ENCODE measurements around the gene COL4A1.

COL4A1 gene

DNA sequence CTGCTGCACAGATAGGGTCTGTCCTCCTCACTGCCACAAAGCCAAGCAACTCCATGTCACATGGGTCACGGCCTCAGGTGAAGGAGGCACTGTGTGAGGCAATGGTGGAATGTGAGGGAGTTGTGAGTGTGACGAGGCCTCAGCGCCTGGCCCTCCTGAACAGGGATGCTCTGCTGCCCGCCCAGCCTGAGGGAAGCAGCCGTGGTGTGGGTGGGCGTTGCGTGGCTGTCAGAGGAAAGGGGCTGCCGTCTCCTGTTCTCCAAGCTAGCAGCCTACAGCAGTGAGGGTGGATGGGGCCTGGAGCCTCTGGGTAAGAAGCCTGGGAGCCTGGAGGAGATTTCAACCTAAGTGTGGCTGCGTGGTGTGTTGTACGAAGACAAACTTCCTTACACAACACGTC, 125.0 kb downstream of the COL4A1 start:
- no peak for DNase-seq

DNA sequence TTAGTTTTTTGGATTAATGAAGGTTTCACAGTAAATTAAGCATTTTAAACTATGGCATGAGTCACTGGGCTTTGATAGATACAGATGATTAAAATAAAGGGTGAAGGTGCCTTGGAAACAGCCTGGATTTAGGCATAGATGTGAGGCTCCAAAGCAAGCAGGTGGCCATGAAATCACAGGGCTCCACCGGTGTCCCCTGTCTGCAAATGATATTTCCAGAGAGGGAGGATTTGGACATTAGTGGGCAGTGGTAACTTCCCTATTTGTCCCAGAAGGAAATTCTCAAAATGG, 127.2 kb downstream of the COL4A1 start:
- DNase-seq, result no peak

- DNase-seq, result no peak
Measured at GRCh38 chr13:110179116-110179856, 127.7 kb downstream of the COL4A1 start.

- DNase-seq, result no peak
Measured at GRCh38 chr13:110177790-110178189, 129.2 kb downstream of the COL4A1 start.

DNA sequence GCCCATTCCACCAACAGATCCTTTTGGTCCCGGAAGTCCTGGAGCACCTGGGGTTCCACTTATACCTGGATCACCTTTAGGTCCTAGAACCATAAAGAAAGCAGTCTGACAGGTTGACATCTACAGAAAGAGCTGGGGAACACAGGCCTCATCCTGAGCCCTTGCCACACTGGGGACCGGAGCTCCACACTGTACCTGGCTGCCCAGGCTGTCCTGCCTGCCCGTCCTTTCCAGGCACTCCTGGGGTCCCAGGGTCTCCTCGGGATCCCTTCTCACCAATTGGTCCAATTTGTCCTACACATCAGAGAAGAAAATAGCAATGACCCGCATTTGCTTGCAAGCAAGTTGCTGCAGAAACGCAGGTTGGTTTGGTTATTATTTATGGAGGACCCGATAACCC, 130.5 kb downstream of the COL4A1 start:
- no peak for DNase-seq

DNA sequence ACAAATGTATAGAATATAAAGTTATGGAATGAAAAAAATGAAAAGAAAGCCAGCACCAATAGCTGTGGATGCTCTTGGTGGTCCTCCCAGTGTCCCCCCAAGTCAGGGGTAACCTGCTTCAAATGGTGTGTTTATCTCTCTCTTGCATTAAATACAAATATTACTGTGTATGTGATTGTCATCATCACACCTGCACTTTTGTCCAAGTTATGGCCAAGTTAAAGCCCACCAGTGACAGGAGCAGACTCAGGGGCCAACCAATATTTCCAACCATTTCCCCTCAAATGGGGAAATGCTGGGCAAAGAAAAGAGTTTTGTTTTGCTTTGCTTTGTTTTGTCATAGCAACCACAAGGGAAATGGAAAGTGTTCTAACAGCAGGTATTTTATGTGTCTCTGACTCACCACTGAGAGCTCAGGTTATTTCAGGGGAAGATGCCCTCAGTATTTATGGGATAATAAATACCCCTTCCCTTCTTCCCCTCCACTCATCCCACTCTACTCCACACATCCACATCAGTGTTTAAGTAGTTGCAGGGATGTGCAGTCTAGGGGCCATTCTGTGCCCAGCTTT, 133.6 kb downstream of the COL4A1 start:
- DNase-seq, result no peak

DNA sequence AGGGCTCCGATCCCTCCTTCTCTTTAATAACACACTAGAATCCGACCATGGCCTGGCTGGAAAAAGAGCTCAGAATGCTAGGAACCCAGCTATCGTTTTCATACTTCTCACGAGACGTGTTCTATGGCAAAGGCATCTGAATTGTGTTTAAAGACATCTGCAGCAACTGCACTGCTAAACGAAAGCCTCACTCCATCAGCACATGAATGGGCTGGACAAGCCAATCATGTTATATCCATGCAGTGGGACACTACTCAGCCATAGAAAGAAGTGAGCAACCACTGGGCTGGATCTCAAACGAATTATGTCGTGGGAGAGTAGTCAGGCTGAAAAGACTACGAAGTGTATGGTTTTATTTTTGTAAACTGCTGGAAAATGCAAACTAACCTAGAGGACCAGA, 136.1 kb downstream of the COL4A1 start:
- DNase-seq, result no peak

- no peak for DNase-seq
Measured at GRCh38 chr13:110170020-110170790, 136.8 kb downstream of the COL4A1 start.

GRCh38 chr13:110168999-110169933, 137.7 kb downstream of the COL4A1 start:
- no peak for DNase-seq

GRCh38 chr13:110166598-110166997, 140.4 kb downstream of the COL4A1 start:
- no peak for DNase-seq

DNA sequence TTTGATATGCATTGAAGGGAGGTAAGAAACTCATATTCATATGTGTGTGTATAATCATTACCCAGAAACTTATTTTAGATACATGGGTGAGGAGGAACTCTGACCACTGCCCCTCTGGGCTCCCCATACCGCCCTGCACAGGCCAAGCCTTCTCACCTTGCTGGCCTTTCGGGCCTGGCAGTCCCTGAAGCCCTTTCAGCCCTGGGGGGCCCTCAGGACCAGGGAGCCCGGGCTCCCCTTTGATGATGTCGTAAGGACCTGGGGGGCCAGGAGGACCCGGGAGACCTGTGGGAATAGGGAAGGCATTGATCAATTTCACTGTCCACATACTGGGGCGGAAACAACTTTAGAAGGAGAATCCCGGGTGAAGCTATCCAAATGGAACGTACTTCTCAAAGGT, 142.3 kb downstream of the COL4A1 start:
- DNase-seq, result no peak

- no peak for DNase-seq
Measured at GRCh38 chr13:110162866-110163658, 143.9 kb downstream of the COL4A1 start.

DNA sequence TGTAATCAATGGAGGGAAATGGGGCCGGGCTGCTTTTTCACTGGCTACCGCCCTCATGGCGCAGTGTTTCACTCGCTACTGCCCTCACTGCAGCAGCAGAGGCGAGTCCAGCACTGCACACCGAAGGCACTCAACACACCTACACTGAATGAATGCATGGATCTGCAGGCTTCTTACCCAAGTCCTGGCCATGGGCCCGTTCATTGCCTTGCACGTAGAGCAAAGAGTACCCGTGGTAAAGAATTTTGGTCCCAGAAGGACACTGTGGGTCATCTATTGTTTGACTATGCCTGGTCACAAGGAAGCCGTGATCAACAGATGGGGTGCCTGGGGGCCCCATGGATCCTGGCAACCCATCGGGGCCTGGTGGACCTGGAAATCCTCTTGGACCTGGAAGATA, 144.9 kb downstream of the COL4A1 start:
- DNase-seq, result no peak

GRCh38 chr13:110161112-110161882, 145.7 kb downstream of the COL4A1 start:
- no peak for DNase-seq

- DNase-seq, result no peak
Measured at GRCh38 chr13:110158226-110158625, 148.7 kb downstream of the COL4A1 start.

GRCh38 chr13:110157718-110158117, 149.2 kb downstream of the COL4A1 start:
- no peak for DNase-seq

DNA sequence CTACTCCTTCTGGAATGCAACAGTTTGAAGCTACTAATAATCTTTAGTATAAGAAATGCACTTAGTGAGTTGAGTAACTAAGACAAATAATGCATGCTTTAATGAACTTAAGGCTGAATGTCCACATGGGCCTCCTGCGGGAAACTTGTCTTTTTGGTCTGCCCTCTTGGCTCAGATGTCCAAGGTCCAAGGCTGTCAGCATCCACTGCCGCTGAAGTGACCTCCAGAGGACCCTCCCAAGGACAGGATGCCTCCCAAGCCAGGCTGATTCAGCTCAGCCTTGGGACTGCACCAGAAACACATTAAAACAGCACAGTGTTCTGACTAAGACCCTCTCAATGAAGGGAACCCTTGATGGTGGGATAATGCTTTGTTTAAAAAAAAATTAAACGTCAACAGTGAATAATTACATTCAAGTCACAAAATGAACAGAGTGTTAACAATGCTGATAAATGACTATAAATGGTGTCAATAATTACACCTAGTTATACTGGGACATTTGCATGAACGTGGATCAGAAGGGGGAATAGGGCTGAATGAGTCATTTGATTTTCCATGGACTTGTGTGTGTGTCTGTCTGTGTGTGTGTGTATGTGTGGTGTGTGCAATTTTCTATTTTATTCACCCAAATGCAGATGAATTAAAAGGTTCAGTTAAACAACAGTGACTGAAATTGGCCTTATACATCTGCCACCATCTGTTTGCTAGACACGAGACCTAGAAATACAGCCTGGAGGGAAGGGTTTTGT, 150.5 kb downstream of the COL4A1 start:
- no peak for DNase-seq

DNA sequence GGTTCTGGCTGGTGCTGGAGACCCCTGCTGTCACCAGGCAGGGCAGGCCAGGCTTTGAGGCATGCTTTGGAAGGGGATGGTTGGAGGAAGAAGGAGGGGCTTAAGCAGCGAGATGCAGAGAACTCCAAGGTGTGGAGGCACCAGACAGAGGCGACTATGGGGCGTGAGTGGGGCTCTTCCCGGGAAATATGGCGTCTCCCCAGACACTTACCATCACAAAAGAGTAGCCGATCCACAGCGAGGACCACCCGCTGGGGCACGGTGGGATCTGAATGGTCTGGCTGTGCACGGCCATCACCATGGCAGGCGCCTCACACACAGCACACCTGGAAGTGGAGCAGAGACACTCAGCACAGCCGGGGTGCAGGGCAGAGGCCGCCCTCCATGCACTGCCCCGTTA, 151.9 kb downstream of the COL4A1 start:
- DNase-seq, result no peak

- no peak for DNase-seq
Measured at GRCh38 chr13:110154410-110154933, 152.5 kb downstream of the COL4A1 start.

GRCh38 chr13:110152351-110152750, 154.6 kb downstream of the COL4A1 start:
- no peak for DNase-seq

DNA sequence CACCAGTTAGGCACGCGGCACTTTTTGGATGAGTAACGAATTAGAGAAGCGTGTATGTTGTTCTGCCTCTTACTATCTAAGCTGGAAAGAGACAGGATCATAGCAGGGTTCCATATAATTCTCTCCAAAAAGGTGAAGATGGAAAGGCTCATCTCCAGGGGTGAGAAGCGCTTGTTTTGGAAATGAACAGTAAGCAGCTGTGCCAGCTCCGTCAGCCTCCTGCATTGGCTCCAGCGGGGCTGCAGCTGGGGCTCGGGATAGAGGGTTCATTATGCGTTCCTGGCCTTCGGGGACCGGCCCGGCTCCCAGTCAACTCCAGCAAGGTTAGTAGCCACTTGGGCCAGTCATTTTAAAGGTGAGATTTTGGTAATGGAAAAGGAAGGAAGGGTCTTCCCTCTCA, 155.5 kb downstream of the COL4A1 start:
- no peak for DNase-seq

All from NCI-H2171 (cell line).